ENCODE data around the gene OVCH1.

GRCh38 chr12:29530436-29530835 is 33.0 kb upstream of the OVCH1 start:
- TF ChIP-seq CTCF (IDR thresholded peaks at IDR 0.05; ENCODE audit: low read depth, low read length, poor library complexity, severe bottlenecking) (no peak), EZH2phosphoT487 (IDR thresholded peaks at IDR 0.05; ENCODE audit: borderline replicate concordance, low read length) (no peak)
